SK-N-MC (cell line): ENCODE measurements around the gene SCRG1.
A peak's percentile ranks its signal among the peaks of the same experiment; 100 is the strongest.

Source experiments
- DNase-seq: peaks from one replicate; pipeline ENCODE4 v3.0.0-alpha.2; 2011; ENCODE audit warnings: low read depth, low spot score
- H3K27ac ChIP-seq: fragments of 200-600 bp; sonication (generic); 2 replicates; pipeline ENCODE4 v1.5.1; 2016; ENCODE audit warnings: mixed run types
- H3K36me3 ChIP-seq: fragments of 200-600 bp; sonication (generic); 2 replicates; pipeline ENCODE4 v1.6.1; 2017; ENCODE audit warnings: antibody characterized with exemption, low read length, mixed read lengths; ENCODE audit not compliant: insufficient read depth
- H3K4me3 ChIP-seq: fragments of 200-600 bp; sonication (generic); 2 replicates; pipeline ENCODE4 v1.5.1; 2016
- H3K9ac ChIP-seq: fragments of 200-600 bp; sonication (generic); 2 replicates; pipeline ENCODE4 v1.8.0; 2017; ENCODE audit warnings: mixed run types, mixed read lengths; ENCODE audit not compliant: insufficient read length
- H3K9me3 ChIP-seq: fragments of 200-600 bp; sonication (generic); 2 replicates; pipeline ENCODE4 v1.6.1; 2017; ENCODE audit warnings: low read depth, mild to moderate bottlenecking, antibody characterized with exemption, low read length, moderate library complexity, mixed read lengths
- EZH2 ChIP-seq: fragments of 200-600 bp; sonication (generic); IDR thresholded peaks from one replicate; pipeline ENCODE4 v1.6.1; 2017; ENCODE audit warnings: antibody characterized with exemption
- FOXP2 ChIP-seq: optimal IDR thresholded peaks from 2 replicates; pipeline ENCODE3; 2011; ENCODE audit warnings: mild to moderate bottlenecking, moderate library complexity; ENCODE audit not compliant: insufficient read depth; ENCODE audit errors: extremely low read length, control extremely low read depth
- POLR2AphosphoS5 ChIP-seq: IDR thresholded peaks from 2 replicates; pipeline ENCODE4 v1.6.1; 2012; ENCODE audit warnings: mild to moderate bottlenecking, low read depth, low read length, borderline replicate concordance

Gene SCRG1

DNA sequence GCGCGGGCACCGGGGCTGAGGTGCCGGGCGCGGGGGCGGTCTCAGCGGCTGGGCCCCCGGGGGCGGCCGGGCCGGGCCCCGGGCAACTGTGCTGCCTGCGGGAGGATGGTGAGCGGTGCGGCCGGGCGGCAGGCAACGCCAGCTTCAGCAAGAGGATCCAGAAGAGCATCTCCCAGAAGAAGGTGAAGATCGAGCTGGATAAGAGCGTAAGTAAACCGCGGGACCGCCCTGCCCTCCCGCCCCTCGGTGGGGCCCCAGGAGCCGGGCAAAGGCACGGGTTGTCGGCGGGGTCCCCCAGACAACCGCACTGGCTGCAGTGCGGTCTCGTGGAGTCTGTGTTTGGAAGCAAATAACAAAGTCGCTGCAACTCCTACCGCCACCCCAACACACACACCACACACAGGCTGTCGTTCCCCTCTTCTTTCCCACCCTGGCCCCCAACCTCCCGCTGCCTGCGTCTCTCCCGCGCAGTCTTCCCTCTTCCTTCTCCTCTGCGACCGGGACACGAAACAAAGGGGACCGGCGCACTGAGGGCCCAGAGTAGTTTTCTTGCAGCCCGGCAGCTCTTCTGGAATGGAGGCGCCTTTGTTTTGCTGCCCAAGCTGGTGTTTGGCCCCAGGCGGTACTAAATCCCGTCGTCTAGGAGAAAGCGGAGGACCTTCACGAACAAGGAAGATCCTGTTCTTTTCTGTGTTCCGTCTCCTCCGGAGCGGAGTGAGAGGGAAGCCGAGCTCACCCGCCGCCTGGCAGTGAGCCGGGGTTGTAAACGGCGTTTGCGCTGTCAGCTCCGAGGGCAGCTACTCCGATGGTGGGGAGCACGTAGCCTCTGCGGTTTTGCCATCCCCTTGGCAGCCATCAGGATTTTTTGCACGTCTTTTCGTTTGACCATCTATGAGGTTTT, 27.4 kb downstream of the SCRG1 start:
- Histone ChIP-seq H3K27ac (peak overlapping the region; percentile 79; the same call in 1 of the 2 replicates), H3K36me3 (peaks cover 25% of the 10 kb centered on the region), H3K4me3 (peak overlapping the region; percentile 98), H3K9ac (peak overlapping the region; percentile 88), H3K9me3 (no peaks in the 10 kb centered on the region)
- TF ChIP-seq EZH2 (no peak), FOXP2 (no peak), POLR2AphosphoS5 (no peak; the same call in 1 of the 2 replicates)
- no peak for DNase-seq

DNA sequence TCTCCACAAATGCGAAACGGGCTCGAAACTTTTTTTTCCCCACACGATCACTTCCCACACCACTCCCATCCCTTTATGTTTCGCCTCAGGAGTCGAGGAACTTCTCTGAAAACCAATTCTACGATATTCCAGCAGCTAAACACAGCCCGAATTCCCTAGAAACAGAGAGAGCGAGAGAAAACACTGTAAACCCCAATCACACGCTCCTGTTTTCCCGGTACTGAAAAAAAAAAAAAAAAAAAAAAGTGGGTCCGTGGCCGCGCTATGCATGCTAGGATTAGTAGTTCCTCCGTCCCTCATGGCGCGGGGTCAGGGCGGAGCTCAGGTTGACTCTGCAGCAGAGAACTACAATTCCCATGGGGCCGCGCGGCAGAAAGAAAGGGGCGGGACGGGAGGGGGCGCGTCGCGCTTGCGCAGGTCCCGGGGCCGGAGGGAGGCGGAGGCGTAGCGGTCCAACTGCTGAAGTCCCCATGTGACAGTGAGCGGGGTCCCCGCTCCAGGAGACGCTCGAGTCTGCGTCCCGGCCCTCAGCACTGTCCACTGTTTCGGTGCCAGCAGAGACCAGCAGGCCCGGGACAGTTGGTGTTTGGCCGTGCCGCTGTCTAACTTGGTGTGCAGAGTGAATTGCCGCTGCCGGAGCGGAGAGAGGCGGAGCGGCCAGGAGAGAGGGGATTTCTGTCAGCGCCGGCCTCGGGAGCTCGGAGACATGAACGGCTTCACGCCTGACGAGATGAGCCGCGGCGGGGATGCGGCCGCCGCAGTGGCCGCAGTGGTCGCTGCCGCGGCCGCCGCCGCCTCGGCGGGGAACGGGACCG, 28.2 kb downstream of the SCRG1 start, which contains the start of gene SAP30:
TSS of gene SAP30 (plus strand) at position 478 of the 815 bp plus-strand sequence. CDS start at position 707, 229 bp downstream.
- Histone ChIP-seq H3K36me3 (peaks cover 18% of the 10 kb centered on the region), H3K4me3 (peak within 1 kb of the TSS; percentile 98), H3K9ac (peak within 1 kb of the TSS; percentile 88), H3K9me3 (no peaks in the 10 kb centered on the region), H3K27ac (peak within 1 kb of the TSS; percentile 82; the same call in 1 of the 2 replicates)
- peak; percentile 57 for TF ChIP-seq FOXP2
- no peak for TF ChIP-seq EZH2
- peak; percentile 95 for TF ChIP-seq POLR2AphosphoS5
- peak; percentile 93 for DNase-seq

DNA sequence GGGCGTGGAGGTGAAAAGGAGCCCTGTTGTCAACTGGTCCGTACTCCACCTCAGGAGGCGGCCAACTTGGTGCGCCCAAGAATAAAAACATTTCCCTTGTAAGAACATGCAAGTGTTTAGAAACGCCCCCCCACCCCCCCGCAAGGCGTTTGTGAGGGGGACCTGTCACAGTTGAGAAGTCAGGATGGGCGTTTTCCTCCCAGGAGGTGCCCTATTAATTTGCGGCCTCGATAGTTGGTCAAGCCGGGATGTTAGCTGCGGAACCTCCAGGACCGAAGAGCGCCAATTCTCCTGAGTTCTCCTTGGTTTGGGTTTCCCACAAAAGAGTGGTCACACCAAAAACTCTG, 28.8 kb downstream of the SCRG1 start:
- no peak for DNase-seq
- Histone ChIP-seq H3K9me3 (no peaks in the 10 kb centered on the region), H3K36me3 (peaks cover 12% of the 10 kb centered on the region), H3K9ac (peak overlapping the region; percentile 82), H3K4me3 (peak overlapping the region; percentile 98), H3K27ac (peak overlapping the region; percentile 82; the same call in 1 of the 2 replicates)
- TF ChIP-seq EZH2 (no peak), FOXP2 (no peak), POLR2AphosphoS5 (no peak)

DNA sequence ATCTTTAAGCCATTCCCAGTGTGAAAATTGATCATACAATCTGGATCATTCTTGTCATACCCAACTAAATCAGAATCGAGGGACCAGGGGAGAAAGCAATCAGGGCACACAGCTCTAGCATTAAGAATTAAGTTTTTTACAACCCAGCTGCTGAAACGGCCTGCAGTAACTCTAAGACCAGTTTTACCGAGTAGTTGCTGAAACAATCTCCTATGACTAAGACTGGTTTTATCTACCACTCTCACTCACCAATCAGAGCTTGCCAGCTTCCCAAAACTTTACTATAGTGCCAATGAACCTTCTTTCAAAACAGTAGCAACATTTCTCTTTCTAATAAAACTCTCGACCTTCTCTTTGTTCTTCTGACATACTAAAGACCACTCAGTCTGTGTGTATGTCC, 31.0 kb downstream of the SCRG1 start:
- TF ChIP-seq POLR2AphosphoS5, result no peak
- TF ChIP-seq FOXP2, result no peak
- no peak for TF ChIP-seq EZH2
- H3K9ac ChIP-seq, result peak overlapping the region; percentile 3
- H3K9me3 ChIP-seq, result no peaks in the 10 kb centered on the region
- H3K36me3 ChIP-seq, result no peaks in the 10 kb centered on the region
- peak overlapping the region; percentile 33; the same call in 1 of the 2 replicates for H3K27ac ChIP-seq
- DNase-seq, result no peak
- H3K4me3 ChIP-seq, result peak overlapping the region; percentile 27

DNA sequence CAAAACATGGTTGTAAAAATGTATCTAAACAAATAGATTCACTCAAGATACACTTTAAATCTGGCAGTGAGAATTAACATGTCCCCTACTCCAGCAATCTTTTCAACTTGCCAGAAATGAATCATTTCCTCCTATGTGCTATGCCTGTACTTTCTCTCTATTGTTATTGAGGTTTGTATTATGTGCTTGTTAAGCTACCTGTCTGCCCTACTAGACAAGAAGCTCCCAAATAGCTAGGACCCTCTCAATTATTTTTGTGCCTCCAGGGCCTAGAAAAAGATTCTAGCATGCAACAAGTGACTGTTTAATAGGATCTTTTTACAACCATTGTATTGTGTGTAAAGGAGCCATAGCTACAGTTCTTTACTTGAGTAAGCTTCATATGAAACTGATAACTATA, 31.6 kb downstream of the SCRG1 start:
- TF ChIP-seq EZH2 (no peak), POLR2AphosphoS5 (no peak), FOXP2 (no peak)
- H3K4me3 ChIP-seq, result peak overlapping the region; percentile 27
- peak overlapping the region; percentile 33; the same call in 1 of the 2 replicates for H3K27ac ChIP-seq
- peak overlapping the region; percentile 21 for H3K9ac ChIP-seq
- DNase-seq, result no peak
- H3K9me3 ChIP-seq, result no peaks in the 10 kb centered on the region
- no peaks in the 10 kb centered on the region for H3K36me3 ChIP-seq

DNA sequence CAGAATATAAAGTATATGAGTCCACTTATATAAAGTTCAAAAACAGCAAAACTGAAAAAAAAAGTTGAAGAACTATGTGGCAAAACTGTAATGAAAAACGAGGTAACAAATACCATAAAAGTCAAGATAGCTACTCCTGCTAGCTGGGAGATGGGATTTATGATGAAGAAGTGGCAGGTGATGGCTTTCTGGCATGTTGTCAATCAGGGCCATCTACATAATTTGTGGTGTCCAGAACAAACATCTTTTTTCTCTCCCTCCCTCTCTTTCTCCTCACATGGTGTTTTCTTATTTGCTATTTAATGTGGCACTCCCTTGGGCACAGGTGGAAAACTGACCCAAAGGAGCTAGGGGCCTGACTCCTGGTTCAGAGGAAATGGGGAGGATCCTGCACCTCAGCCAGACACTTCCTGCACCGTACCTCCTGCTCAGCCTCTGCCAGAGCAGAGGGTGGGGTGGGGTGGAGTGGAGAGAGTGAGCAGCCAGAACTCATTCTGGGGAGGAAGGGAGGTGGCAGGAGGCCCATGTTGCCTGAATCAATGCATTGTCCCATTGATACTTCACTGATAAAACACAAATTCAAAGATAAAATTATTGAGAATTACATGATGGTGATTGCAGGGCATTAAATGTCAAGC, 33.4 kb downstream of the SCRG1 start:
- no peak for DNase-seq
- Histone ChIP-seq H3K27ac (no peak overlapping the region), H3K9ac (no peak overlapping the region), H3K4me3 (no peak overlapping the region), H3K9me3 (no peaks in the 10 kb centered on the region), H3K36me3 (no peaks in the 10 kb centered on the region)
- no peak for TF ChIP-seq POLR2AphosphoS5

DNA sequence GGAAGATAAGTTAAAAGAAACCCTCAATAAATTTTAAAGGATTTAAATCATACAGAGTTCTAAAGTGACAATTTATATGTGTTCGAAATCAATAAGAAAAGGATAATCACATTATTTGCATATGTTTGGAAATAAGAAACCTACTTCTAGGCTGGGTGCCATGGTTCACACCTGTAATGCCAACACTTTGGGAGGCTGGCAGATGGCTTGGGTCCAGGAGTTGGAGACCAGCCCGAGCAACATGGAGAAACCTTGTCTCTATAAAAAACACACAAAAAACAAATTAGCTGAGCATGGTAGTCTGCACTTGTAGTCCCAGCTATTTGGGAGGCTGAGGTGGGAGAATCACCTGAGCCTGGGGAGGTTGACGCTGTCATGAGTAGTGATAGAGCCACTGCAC, 36.2 kb downstream of the SCRG1 start:
- Histone ChIP-seq H3K4me3 (no peak overlapping the region), H3K9ac (no peak overlapping the region), H3K9me3 (no peaks in the 10 kb centered on the region), H3K27ac (no peak overlapping the region), H3K36me3 (no peaks in the 10 kb centered on the region)
- DNase-seq, result no peak
- TF ChIP-seq EZH2, result no peak
- no peak for TF ChIP-seq FOXP2
- TF ChIP-seq POLR2AphosphoS5, result no peak

DNA sequence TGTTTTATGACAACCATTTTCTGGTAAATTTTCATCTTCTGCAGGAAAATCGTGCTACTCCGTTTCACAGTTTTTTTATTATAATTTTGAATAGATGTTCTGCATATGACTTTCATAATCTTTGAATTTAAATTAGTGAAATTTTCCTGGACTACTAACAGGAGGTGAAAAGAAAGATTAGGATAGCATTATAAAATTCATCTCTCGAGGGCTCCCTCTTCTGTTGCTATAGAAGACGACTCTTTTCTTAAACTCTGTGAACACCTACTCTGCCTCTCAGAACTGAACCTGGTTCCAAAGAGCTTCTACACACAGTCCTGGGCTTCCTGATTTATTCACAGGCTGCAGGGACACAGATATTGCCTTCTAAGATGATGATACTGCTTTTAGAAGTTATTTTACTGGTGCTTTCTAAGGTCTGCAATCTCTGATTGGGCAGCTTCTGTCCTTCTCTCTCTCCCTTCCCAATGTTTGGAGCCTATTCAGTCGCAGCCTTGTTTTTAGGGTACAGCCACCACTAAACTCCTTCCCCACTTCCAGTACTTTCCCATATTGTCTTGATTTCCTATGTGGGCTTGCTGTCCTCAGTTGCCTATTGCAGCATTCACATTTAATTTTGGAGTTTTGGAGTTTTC, 38.2 kb downstream of the SCRG1 start:
- Histone ChIP-seq H3K27ac (no peak overlapping the region), H3K9ac (no peak overlapping the region), H3K9me3 (no peaks in the 10 kb centered on the region), H3K4me3 (no peak overlapping the region), H3K36me3 (no peaks in the 10 kb centered on the region)
- TF ChIP-seq FOXP2 (no peak), POLR2AphosphoS5 (no peak), EZH2 (no peak)
- no peak for DNase-seq
